Embryonic facial prominence (tissue), 1 donor: ENCODE measurements around the gene EXOSC6.
"Not testable (repeated sequence)": the region's sequence is repeated elsewhere in the genome, so short reads cannot be mapped to it uniquely, and the experiment has no call there.

Source experiments
- DNase-seq: peaks from one replicate; pipeline ENCODE4 v3.0.0-alpha.2; 2016; ENCODE audit errors: extremely low spot score

The EXOSC6 gene

GRCh38 chr16:70251629-70252354 is at the start of gene EXOSC6:
TSS of gene EXOSC6 (minus strand) at chr16:70251940. CDS start at chr16:70251900, 40 bp downstream.
- peak; percentile 85 for DNase-seq

- no peak for DNase-seq
Observed at GRCh38 chr16:70301121-70301520, 49.4 kb upstream of the EXOSC6 start.

- DNase-seq, result peak; percentile 68
Observed at GRCh38 chr16:70298988-70299938, 47.5 kb upstream of the EXOSC6 start, which contains the start of gene DDX19B. TSS of gene DDX19B (plus strand) at chr16:70299186. CDS start at chr16:70299298, 112 bp downstream.

GRCh38 chr16:70295634-70296033 is 43.9 kb upstream of the EXOSC6 start:
- no peak for DNase-seq

- DNase-seq, result no peak
Observed at GRCh38 chr16:70294385-70295025, 42.8 kb upstream of the EXOSC6 start.

GRCh38 chr16:70292148-70292547 is 40.4 kb upstream of the EXOSC6 start:
- DNase-seq, result not testable (repeated sequence)

- no peak for DNase-seq
Observed at GRCh38 chr16:70290949-70291519, 39.3 kb upstream of the EXOSC6 start.

GRCh38 chr16:70289229-70290094 is 37.7 kb upstream of the EXOSC6 start, which contains the start of gene AARS1:
TSS of gene AARS1 (minus strand) at chr16:70289506. CDS start at chr16:70282763, 6,743 bp downstream.
- peak; percentile 98 for DNase-seq

GRCh38 chr16:70287304-70287971 is 35.7 kb upstream of the EXOSC6 start:
- not testable (repeated sequence) for DNase-seq

GRCh38 chr16:70276392-70276791 is 24.7 kb upstream of the EXOSC6 start:
- DNase-seq, result no peak

GRCh38 chr16:70271696-70272095 is 20.0 kb upstream of the EXOSC6 start:
- DNase-seq, result no peak

- no peak for DNase-seq
Observed at GRCh38 chr16:70270176-70270575, 18.4 kb upstream of the EXOSC6 start.

GRCh38 chr16:70269471-70269870 is 17.7 kb upstream of the EXOSC6 start:
- no peak for DNase-seq

- not testable (repeated sequence) for DNase-seq
Observed at GRCh38 chr16:70267922-70268321, 16.2 kb upstream of the EXOSC6 start.

GRCh38 chr16:70267516-70267915 is 15.8 kb upstream of the EXOSC6 start:
- DNase-seq, result no peak

GRCh38 chr16:70259903-70260302 is 8.2 kb upstream of the EXOSC6 start:
- not testable (repeated sequence) for DNase-seq

- DNase-seq, result no peak
Observed at GRCh38 chr16:70258946-70259345, 7.2 kb upstream of the EXOSC6 start.

- DNase-seq, result no peak
Observed at GRCh38 chr16:70258065-70258464, 6.3 kb upstream of the EXOSC6 start.

GRCh38 chr16:70257391-70257790 is 5.7 kb upstream of the EXOSC6 start:
- DNase-seq, result no peak

- DNase-seq, result no peak
Observed at GRCh38 chr16:70255574-70255973, 3.8 kb upstream of the EXOSC6 start.
